ENCODE results near the gene CHRNA4. TPM values are rescaled to one million over a fixed set of nuclear protein-coding genes. Genes with fewer than 3 reads are reported as not detected.

CHRNA4 gene
- total RNA-seq, 2 experiments from 2014 or later = not detected

DNA sequence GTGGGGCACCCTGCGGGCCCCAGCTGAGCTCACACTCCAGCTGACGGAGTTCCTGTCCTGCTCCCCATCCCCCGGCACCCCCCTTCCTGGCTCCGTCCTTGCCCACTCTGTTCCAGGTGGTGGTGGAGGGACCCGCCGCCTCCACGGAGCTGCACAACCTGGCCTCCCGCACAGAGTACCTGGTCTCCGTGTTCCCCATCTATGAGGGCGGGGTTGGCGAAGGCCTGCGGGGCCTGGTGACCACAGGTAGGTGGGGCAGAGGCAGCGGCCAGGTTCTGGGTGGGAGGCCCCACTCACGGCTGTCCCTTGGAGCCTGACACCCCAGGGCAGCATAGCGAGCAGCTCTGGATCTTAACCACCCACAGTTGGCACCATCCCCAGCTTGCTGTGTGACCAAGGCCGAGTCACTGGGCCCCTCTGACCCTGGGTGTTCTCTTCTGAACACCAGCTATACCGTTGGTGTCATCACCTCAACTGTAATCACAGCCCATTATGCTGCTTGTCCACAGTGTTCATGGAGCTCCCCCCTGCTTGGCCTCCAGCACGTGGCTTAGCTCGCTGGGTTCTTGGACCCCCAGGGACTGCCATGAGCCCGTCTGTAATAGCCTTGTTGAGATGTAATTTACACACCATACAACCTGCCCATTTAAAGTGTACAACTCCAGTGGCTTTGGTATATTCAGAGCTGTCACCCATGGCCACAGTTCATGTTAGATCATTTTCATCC is 50.7 kb downstream of the CHRNA4 start:
- no peak for ATAC-seq (ENCODE audit: poor library complexity)
- Mint-ChIP-seq H3K9me3 (no peaks in the 10 kb centered on the region), H3K27me3 (no peaks in the 10 kb centered on the region), H3K27ac (no peak overlapping the region), H3K4me3 (no peak overlapping the region), H3K36me3 (ENCODE audit: low read depth) (no peaks in the 10 kb centered on the region), H3K4me1 (ENCODE audit: low read depth) (no peaks in the 10 kb centered on the region)
- ChIA-PET CTCF (interaction anchor here (1.6 kb wide), 1 partner anchor 662 kb away, joined by 3 read pairs; no protein-coding TSS in a partner anchor), POLR2A (no interaction called here)
- Histone ChIP-seq H3K9me3 (ENCODE audit: control insufficient read depth in 1 of 2, insufficient read depth in 1 of 2, low read length in 2 of 2) (no peaks in the 10 kb centered on the region), H3K4me1 (ENCODE audit: insufficient read depth, low read length) (no peaks in the 10 kb centered on the region), H3K36me3 (ENCODE audit: insufficient read depth, low read length) (no peaks in the 10 kb centered on the region), H3K27me3 (ENCODE audit: control insufficient read depth in 1 of 2, insufficient read depth in 2 of 2, low read length in 2 of 2) (peaks cover 0 to 20% of the 10 kb centered on the region in 2 experiments), H3K4me3 (ENCODE audit: low read length) (no peak overlapping the region), H3K27ac (ENCODE audit: low read depth in 1 of 2, low read length in 2 of 2) (no peak overlapping the region)
- DNase-seq = no peak
- TF ChIP-seq, protein P1, sequence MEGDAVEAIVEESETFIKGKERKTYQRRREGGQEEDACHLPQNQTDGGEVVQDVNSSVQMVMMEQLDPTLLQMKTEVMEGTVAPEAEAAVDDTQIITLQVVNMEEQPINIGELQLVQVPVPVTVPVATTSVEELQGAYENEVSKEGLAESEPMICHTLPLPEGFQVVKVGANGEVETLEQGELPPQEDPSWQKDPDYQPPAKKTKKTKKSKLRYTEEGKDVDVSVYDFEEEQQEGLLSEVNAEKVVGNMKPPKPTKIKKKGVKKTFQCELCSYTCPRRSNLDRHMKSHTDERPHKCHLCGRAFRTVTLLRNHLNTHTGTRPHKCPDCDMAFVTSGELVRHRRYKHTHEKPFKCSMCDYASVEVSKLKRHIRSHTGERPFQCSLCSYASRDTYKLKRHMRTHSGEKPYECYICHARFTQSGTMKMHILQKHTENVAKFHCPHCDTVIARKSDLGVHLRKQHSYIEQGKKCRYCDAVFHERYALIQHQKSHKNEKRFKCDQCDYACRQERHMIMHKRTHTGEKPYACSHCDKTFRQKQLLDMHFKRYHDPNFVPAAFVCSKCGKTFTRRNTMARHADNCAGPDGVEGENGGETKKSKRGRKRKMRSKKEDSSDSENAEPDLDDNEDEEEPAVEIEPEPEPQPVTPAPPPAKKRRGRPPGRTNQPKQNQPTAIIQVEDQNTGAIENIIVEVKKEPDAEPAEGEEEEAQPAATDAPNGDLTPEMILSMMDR (IDR thresholded peaks at IDR 0.05) = no peak
- intact Hi-C loops (cut with DNase I, micrococcal nuclease) = loop anchor here in 1 of 2 experiments (10.0 kb wide), 1 partner anchor 74 kb away; no protein-coding TSS in a partner anchor

DNA sequence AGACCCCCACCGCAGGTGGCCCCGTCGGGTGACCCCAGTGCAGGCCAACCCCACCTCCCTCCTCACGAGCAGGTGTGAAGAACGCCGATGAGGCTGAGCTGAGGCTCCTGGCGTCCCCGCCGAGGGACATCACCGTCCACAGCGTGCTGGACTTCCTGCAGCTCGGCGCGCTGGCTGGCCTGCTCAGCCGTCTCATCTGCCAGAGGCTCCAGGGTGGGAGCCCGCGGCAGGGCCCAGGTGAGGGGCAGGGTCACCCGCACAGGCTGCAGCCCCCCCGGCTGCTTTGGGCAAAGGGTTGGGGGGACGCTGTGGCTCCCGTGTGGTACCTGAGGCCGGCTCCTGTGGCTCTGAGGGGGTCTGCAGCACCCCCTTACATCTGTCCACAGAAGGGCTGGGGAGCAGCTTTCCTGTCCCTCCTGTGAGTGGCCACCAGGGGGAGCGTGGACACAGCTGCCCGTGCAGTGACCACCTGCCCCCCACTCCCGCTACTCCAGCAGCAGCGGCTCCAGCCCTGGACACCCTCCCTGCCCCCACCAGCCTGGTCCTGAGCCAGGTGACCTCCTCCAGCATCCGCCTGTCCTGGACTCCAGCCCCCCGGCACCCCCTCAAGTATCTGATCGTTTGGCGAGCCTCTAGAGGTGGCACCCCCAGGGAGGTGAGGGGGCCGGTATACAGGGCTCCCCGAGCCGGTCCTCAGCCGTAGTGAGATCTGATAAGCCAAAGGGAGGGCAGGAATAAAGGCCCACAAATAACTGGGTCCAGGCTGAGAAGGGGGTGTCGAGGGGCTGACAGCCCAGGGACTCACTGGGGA is 51.7 kb downstream of the CHRNA4 start:
- intact Hi-C loops (cut with DNase I, micrococcal nuclease) = loop anchor here (5.0 to 10.0 kb wide), 2 partner anchors 73 to 75 kb away; no protein-coding TSS in a partner anchor
- Mint-ChIP-seq H3K4me1 (ENCODE audit: low read depth) (no peaks in the 10 kb centered on the region), H3K4me3 (no peak overlapping the region), H3K27me3 (peaks cover 4% of the 10 kb centered on the region), H3K9me3 (no peaks in the 10 kb centered on the region), H3K36me3 (ENCODE audit: low read depth) (no peaks in the 10 kb centered on the region), H3K27ac (no peak overlapping the region)
- Histone ChIP-seq H3K27me3 (ENCODE audit: control insufficient read depth in 1 of 2, insufficient read depth in 2 of 2, low read length in 2 of 2) (peaks cover 0 to 24% of the 10 kb centered on the region in 2 experiments), H3K4me3 (ENCODE audit: low read length) (no peak overlapping the region), H3K36me3 (ENCODE audit: insufficient read depth, low read length) (no peaks in the 10 kb centered on the region), H3K4me1 (ENCODE audit: insufficient read depth, low read length) (no peaks in the 10 kb centered on the region), H3K27ac (ENCODE audit: low read depth in 1 of 2, low read length in 2 of 2) (no peak overlapping the region), H3K9me3 (ENCODE audit: control insufficient read depth in 1 of 2, insufficient read depth in 1 of 2, low read length in 2 of 2) (no peaks in the 10 kb centered on the region)
- peak; percentile 17 for ATAC-seq (ENCODE audit: poor library complexity)
- POLR2A ChIA-PET = interaction anchor here (0.5 kb wide), 1 partner anchor 29 kb away, joined by 4 read pairs; no protein-coding TSS in a partner anchor
- peak in 7 of 14 experiments; percentile 12 to 58 (median 20) for DNase-seq
- CTCF ChIA-PET = interaction anchor here (1.0 to 1.6 kb wide), 2 partner anchors 73 to 663 kb away, joined by 3 to 4 read pairs; no protein-coding TSS in a partner anchor
- TF ChIP-seq, protein P1 (IDR thresholded peaks at IDR 0.05) = peak; percentile 56

DNA sequence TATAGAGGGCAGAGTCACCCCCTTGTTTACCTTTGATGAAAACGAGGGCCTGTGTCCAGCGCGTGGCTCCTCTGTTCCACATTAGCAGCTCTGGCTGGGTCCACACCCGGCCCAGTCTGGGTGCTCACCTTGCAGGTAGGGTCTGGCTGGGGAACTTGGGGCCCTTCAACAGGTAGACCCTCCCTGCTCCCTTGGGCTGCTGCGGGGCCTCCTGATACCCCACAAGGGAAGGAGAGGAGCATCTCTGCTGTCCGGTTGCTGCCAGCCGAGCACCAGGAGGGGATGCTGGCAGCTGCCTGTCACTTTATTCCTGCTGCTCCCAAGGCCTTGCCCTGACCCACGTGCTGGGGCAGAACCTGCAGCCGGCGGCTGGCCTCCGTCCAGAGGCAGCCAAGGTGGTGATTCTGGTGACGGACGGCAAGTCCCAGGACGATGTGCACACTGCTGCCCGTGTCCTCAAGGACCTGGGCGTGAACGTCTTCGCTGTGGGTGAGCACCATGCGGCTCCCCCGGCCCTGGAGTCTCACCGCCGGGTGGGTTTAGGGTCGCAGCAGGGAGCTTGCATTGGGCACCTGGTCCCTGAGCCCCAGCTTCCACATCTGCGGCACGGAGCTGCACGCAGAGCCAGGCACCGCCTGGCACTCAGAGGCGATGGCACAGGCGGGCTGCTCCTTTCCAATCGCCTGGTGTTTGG is 52.8 kb downstream of the CHRNA4 start:
- H3K27me3 Mint-ChIP-seq = peaks cover 4% of the 10 kb centered on the region
- no peak overlapping the region for H3K27ac ChIP-seq (ENCODE audit: low read depth in 1 of 2, low read length in 2 of 2)
- ChIA-PET CTCF (no interaction called here), POLR2A (no interaction called here)
- no peaks in the 10 kb centered on the region for H3K36me3 Mint-ChIP-seq (ENCODE audit: low read depth)
- ATAC-seq (ENCODE audit: poor library complexity) (no peak), DNase-seq (no peak)
- peaks cover 0 to 24% of the 10 kb centered on the region in 2 experiments for H3K27me3 ChIP-seq (ENCODE audit: control insufficient read depth in 1 of 2, insufficient read depth in 2 of 2, low read length in 2 of 2)
- no peaks in the 10 kb centered on the region for H3K4me1 Mint-ChIP-seq (ENCODE audit: low read depth)
- H3K9me3 Mint-ChIP-seq = no peaks in the 10 kb centered on the region
- no peak overlapping the region for H3K4me3 ChIP-seq (ENCODE audit: low read length)
- no peaks in the 10 kb centered on the region for H3K4me1 ChIP-seq (ENCODE audit: insufficient read depth, low read length)
- H3K36me3 ChIP-seq (ENCODE audit: insufficient read depth, low read length) = no peaks in the 10 kb centered on the region
- intact Hi-C loops (cut with DNase I, micrococcal nuclease) = loop anchor here in 1 of 2 experiments (5.0 kb wide), 1 partner anchor 74 kb away; no protein-coding TSS in a partner anchor
- TF ChIP-seq, protein P1 (IDR thresholded peaks at IDR 0.05) = no peak
- peaks cover 0 to 5% of the 10 kb centered on the region in 2 experiments for H3K9me3 ChIP-seq (ENCODE audit: control insufficient read depth in 1 of 2, insufficient read depth in 1 of 2, low read length in 2 of 2)
- no peak overlapping the region for H3K27ac Mint-ChIP-seq
- no peak overlapping the region for H3K4me3 Mint-ChIP-seq
